IPS DF 4.7 (cell line): ENCODE measurements around the gene CACNA1A.
"Not testable (repeated sequence)": the region's sequence is repeated elsewhere in the genome, so short reads cannot be mapped to it uniquely, and the experiment has no call there.

Source experiments
- DNase-seq: peaks from one replicate; pipeline ENCODE4 v3.0.0-alpha.2; 2013; ENCODE audit warnings: low spot score; ENCODE audit errors: extremely low read depth

The CACNA1A gene

DNA sequence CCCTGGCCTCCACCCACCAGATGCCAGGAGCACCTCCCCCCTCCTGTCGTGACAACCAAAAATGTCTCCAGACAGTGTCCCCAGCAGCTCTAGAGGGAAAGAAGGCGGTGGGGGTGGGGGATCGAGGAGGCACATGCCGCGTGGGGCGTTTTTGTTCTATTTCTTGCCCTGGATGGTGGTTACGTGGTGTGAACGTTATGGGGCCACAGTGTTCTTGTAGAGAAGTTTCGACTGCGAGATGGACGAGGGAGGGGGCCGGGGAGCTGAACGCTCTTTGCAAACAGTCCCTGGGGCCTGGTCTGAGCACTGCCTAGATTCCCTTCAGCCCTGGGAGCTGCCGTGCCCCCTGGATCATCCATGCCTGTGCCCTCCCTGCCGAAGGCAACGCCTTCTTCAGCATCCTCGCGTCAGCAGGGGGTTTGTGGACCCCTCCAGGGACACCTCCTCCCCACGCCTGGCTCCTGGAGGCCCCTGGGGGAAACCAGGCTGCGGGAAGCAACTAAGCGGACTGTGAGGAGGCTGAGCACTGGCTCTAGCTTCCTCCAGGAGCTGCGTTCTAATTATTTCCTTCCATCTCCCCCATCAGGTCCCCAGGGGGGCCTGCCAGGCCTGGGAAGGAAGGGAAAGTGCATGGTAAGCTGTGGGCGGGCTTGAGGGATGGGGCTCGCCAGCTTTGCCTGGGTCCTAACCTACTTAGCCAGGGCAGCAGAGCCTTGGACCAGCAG is 224.6 kb downstream of the CACNA1A start:
- DNase-seq, result no peak

DNA sequence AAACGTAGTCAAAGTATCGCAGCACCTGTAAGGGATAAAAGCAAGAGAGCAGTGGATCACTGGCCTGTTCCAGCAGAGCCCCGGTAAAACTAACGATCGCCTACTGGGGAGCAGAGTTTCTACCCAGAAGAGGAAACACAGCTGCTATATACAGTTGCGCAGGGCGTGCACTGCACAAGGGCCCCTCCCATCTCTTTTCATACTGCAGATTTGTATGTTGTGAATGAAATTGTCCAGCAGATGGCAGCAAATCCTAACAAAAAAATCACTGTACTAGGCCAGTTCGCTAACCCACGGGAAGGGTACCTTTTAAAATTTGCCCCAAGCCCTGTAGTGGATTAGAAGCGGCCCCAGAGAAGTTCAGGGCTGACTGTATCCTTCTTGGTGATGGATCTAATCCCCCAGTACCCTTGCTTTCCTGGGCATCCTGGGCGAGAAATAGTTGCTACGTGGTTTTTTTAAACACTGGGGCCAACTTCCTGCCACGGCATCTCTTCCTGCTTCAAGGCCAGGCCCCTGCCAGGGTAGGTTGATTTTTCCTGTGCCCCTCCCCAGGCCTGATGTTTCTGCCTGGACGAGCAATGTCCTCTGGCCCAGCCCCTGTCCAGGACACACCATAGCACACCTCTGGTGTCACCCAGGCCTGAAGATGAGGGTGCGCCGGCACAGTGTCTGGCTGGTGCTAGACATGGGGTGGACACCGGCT is 229.0 kb downstream of the CACNA1A start:
- DNase-seq, result peak; percentile 41

DNA sequence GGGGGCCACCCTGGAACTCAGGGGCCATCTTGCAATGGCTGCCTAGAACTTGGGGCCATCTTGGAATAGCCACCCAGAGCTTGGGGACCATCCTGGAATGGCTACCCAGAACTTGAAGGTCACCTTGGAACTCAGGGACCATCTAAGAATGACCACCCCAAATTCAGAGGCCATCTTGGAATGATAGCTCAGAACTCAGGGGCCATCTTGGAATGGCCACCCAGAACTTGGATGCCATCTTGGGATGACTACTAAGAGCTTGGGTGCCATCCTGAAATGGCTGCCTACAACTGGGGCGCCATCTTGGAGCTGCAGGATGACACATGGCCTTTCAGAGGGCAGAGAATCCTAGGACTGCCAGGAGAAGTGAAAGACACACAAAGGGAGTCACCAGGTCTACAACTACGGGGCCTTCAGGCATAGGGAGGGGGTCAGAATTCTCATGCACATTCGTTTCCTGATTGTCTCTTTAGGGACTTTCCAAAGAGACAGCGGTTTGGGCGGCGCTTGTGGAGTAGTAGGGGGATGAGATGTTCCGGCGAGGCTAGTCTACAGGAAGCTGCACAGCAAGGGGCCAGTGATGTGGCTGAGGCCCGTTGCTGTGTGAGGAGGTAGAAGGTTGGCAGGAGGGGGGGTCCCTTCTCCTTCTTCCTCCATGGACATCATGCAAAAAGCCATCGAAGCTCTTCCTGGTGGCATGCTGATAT is 231.1 kb downstream of the CACNA1A start:
- no peak for DNase-seq

- DNase-seq, result no peak
Measured at GRCh38 chr19:13270514-13271105, 235.7 kb downstream of the CACNA1A start.

DNA sequence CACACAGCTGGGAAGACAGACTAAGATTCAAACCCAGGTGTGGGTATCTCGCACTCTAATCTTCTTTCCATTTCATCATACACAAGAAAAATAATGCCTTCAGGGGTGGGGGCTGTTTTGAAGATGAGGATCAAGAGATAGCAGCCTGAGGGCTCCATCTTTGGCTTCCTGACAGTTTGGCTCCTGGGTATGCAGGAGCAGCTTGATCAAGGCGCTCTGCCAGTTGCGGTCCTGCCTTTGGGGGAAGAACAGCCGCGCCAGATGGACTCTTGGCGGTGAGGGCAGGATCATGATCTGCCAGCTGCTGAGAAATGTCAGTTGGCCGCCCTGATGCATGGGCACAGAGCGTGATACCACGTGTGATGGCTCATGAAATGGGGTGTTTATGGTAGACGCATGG is 236.9 kb downstream of the CACNA1A start:
- no peak for DNase-seq

DNA sequence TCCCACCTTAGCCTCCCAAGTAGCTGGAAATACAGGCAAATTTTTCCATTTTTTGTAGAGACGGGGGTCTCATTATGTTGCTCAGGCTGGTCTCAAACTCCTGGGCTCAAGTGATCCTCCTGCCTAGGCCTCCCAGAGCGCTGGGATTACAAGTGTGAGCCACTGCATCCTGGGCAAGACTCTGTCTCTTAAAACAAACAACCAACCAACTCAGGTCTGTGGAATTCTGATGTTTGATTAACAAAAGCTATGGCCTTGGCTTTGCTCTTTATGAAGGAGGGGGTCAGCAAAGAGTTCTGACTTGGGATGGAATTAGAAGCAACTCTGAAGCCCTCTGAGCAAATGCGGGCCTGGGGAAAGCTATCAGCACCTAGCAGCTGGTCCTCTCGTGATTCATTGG is 238.4 kb downstream of the CACNA1A start:
- DNase-seq, result no peak

DNA sequence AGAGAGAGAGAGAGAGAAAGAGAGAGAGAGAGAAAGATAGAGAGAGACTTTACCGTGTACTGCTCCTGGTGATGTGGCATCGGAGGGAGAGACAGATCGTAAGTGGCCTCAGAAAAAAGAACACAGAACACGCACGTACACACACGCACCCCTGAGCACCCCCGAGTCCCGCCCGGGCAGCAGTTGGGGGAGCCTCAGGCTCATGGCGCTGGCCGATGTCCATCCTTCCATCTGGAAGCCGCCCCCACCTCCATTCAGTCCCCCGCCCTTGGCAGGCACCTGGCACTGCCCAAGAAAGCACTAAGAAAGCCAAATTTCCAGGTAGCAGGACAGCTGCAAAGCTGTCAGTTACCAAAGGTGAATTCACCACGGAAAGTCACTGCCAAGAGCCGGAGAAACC is 239.1 kb downstream of the CACNA1A start:
- no peak for DNase-seq

DNA sequence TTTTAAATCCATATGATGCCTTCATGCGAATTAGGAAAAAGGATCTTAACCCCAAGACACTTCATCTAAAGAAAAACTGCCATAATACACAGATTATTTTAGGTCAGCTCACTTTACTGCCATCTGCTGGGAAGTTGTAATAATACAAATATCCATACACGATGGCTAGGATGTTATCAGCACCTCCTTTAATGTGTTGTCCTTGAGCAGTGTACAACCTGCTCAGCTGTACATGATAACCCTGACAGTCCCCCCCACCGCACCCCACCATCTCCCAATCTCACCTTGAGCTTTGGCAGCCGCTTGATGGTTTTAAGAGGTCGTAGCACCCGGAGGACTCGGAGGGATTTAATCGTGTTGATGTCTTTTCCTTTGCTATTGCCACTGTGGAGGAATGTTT is 243.8 kb downstream of the CACNA1A start:
- peak; percentile 19 for DNase-seq

- DNase-seq, result no peak
Measured at GRCh38 chr19:13260883-13261653, 245.2 kb downstream of the CACNA1A start.

DNA sequence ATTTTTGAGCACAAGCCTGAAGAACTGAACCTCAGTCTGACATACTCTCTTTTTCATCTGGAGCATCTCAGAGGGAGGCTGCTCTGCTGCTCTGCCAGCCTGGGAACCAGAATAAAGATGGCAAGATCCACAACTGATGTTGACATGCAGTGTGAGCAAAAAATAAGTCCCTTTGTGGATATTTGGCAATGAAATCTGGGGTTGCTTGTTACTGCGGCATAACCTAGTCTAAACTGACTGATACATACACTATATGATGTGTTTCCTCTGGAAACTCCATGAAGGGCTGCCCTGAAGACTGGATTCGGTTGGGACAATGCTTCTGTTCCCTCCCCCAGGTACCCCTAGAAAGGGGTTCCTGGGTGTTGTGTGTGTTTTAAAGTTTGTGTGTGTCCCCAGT is 249.4 kb downstream of the CACNA1A start:
- DNase-seq, result no peak

DNA sequence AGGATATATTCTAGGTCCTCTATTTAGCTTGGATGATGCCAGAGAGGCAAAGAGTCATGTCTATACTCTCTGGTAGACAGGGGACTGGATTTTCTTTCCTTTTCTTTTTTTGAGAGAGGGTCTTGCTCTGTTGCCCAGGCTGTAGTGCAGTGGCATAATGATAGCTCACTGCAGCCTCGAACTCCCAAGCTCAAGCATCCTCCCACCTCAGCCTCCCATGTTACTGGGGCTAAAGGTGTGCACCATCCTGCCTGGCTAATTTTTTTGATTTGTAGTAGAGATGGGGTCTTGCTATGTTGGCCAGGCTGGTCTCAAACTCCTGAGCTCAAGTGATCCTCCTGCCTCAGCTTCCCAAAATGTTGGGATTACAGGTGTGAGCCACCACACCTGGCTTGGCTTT is 249.9 kb downstream of the CACNA1A start:
- not testable (repeated sequence) for DNase-seq

GRCh38 chr19:13255719-13256059 is 250.6 kb downstream of the CACNA1A start:
- DNase-seq, result no peak

DNA sequence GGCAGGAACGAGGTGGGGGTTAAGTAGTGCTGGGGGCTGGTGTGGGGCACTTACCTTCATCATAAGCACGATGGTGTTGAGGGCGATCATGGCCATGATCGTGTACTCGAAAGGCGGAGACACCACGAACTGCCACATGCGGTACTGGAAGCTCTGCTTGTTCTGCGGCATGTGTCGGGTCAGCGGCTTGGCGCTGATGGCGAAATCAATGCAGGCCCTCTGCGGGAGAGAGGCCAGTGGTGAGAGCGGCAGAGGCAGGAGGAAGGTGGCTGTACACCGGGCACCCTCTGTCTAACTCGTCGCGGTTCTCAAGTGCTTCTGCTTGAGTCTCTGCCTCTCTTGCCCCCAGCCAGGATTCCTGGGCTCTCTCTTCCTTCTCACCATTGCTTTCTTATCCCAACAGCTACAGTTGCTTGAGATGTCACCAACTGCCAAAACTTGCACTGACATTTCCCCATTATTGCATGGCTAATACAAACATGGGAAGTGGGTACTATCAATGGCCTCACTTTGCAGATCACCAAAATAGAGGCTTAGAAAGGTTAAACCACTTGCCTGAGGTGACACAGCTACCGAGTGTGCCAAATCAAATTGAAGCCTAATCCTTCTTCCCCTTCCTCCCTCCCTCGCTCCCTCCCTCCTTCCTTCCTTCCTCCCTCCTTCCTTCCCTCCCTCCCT is 251.1 kb downstream of the CACNA1A start:
- DNase-seq, result no peak

- DNase-seq, result no peak
Measured at GRCh38 chr19:13252569-13253335, 253.5 kb downstream of the CACNA1A start.

DNA sequence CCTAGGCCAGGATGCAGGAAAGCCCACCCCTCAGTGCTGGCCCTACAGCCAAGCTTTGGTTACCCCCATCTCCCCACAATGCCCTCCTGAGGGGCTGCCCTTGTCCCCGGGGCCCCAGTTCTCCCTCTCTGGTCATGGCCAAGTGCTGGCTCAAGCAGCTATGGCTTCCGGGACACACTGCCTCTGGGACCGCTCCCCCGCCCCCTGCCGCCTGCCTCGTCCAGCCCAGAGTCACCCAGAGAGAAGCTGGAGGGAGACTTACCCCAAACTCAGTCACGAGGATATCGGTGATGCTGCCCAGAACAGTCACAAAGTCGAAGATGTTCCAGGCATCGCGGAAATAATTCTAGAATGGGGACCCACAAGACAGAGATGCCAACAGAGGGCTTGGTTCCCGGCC is 261.4 kb downstream of the CACNA1A start:
- no peak for DNase-seq

GRCh38 chr19:13241231-13242104 is 264.8 kb downstream of the CACNA1A start:
- no peak for DNase-seq

- no peak for DNase-seq
Measured at GRCh38 chr19:13240312-13241022, 265.8 kb downstream of the CACNA1A start.

DNA sequence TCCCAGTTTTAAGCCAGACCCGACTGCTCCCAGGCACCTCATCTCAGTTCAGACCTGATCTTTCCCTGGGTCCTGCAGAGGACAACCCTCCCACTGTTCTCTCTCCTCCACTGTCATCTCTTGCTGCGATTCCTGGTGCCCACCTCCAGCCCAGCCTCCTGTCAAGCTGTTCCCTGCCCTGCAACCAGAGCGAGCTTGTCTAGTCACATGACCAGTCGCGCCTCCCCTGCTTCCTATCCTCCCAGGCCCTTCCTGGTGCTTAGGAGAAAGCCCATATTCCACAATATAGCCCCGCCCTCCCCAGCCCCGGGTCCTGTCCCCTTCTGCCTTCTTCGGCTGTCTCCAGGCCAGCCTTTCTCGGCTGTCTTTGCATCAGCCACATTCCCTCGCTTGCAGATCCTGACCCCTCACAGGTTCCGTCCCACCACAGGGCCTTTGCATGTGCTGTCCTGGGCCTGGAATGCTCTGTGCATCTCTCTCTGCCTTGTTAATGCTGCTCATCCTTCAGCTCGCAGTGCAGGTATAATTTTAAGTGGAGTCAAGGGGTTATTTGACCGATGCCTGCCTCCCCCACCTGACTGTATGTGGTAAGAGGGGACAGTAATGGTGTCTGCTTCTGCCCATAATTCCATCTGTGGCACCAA is 267.3 kb downstream of the CACNA1A start:
- no peak for DNase-seq
